NCI-H1436 (cell line): ENCODE data around the gene WDR72.

Source experiments
- DNase-seq: peaks from one replicate; lab custom pipeline; 2025; lab: John Stamatoyannopoulos, UW

Gene WDR72

GRCh38 chr15:53534105-53534839 lies 225.2 kb downstream of the WDR72 start:
- no peak for DNase-seq

- no peak for DNase-seq
Measured at GRCh38 chr15:53530761-53531160, 228.7 kb downstream of the WDR72 start.

- no peak for DNase-seq
Measured at GRCh38 chr15:53527996-53528395, 231.5 kb downstream of the WDR72 start.

- no peak for DNase-seq
Measured at GRCh38 chr15:53525894-53526293, 233.6 kb downstream of the WDR72 start.

- DNase-seq, result no peak
Measured at GRCh38 chr15:53522991-53523390, 236.5 kb downstream of the WDR72 start.

GRCh38 chr15:53520996-53521395 lies 238.5 kb downstream of the WDR72 start:
- DNase-seq, result no peak

- DNase-seq, result no peak
Measured at GRCh38 chr15:53513431-53513830, 246.0 kb downstream of the WDR72 start.

GRCh38 chr15:53512029-53512428 lies 247.4 kb downstream of the WDR72 start:
- DNase-seq, result no peak

- no peak for DNase-seq
Measured at GRCh38 chr15:53511175-53511574, 248.3 kb downstream of the WDR72 start.

GRCh38 chr15:53506370-53506769 lies 253.1 kb downstream of the WDR72 start:
- DNase-seq, result no peak

GRCh38 chr15:53498996-53499395 lies 260.5 kb downstream of the WDR72 start:
- no peak for DNase-seq

GRCh38 chr15:53490341-53490740 lies 269.1 kb downstream of the WDR72 start:
- DNase-seq, result no peak

GRCh38 chr15:53482055-53482454 lies 277.4 kb downstream of the WDR72 start:
- no peak for DNase-seq

GRCh38 chr15:53477981-53478766 lies 281.3 kb downstream of the WDR72 start:
- DNase-seq, result no peak

GRCh38 chr15:53473886-53474285 lies 285.6 kb downstream of the WDR72 start:
- no peak for DNase-seq

- no peak for DNase-seq
Measured at GRCh38 chr15:53473435-53473834, 286.0 kb downstream of the WDR72 start.

- DNase-seq, result no peak
Measured at GRCh38 chr15:53472883-53473282, 286.6 kb downstream of the WDR72 start.

GRCh38 chr15:53472210-53472609 lies 287.3 kb downstream of the WDR72 start:
- no peak for DNase-seq

GRCh38 chr15:53470743-53471142 lies 288.7 kb downstream of the WDR72 start:
- DNase-seq, result no peak

- no peak for DNase-seq
Measured at GRCh38 chr15:53469422-53469821, 290.0 kb downstream of the WDR72 start.
